Endometrium (tissue), 2 donors: ENCODE data around the gene ARMH1.

Experiments used
- FAIRE-seq: peaks from 2 replicates; lab custom pipeline; 2012; peaks lifted over from hg19 to GRCh38; lab: Jason Lieb, UNC
- donor health status: control.
- donor health status: control.

Gene ARMH1

GRCh38 chr1:44670751-44671640 is 3.5 kb upstream of the ARMH1 start:
- FAIRE-seq = no peak

DNA sequence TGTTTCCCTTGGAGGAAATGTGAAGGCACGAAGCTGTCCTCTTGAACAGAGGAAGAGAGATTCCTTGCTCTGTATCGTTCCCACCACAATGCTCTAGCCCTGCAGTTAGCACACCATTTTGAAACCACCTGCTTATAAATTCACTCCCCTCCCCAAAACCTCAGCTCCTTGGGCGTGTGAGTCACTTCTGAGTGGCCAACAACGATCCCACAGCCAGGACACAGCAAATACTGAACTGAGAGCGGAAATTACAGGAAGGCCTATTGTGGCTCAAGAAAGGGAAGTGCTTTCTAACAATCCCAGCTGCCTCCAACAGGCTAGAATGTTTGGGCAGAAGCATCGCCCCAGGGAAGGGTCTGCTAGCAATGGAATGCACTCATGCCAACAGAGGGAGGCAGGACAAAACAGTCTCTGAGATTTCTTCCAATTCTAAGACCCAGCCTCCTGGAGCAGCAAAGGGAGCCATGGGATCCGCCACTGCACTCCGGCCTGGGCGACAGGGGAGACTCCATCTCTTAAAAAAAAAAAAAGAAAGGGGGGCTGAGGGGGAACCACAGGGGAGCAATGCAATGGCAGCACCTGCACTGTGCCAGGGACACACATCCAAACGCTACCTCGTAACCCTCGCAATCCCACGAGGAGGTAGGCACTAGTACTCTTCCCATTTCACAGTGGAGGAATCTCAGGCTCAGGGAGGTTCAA is 2.1 kb upstream of the ARMH1 start:
- FAIRE-seq = no peak

GRCh38 chr1:44672961-44673674 is 1.4 kb upstream of the ARMH1 start:
- FAIRE-seq = no peak

DNA sequence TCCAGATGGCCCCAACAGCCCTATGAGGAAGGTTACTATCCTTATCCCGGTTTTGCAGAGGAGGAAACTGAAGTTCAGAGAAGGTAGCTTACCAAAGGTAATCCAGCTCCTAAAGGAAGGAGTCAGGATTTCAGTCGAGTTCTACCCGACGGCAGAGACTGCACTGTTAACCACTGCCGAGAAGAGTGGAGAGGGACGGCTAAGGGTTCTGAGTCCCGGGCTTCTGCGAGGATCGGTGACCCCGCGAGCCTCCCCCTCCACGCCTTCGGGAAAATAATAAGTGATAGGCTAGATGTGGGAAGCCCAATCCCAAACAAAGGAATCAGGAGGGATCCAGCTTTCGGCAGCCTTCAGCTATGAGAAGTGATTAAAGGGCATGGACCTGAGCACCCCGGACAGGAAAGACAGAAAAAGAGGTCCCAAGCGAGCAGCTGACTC is 820 bp upstream of the ARMH1 start:
- FAIRE-seq = no peak

DNA sequence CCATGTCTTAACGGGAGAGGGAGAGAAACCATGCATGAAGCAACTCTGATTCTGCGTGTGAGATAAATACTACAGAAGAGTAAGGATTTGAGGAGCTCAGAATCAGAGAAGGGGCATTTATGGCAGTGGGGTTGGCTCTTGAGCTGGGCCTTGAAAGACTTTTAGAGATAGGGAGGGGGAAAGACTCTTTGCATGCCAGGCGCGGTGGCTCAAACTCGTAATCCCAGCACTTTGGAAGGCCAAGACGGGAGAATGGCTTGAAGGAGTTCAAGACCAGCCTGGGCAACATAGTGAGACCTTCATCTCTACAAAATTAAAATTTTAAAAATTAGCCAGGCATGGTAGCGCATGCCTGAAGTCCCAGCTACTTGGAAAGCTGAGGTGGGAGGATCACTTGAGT is 672 bp downstream of the ARMH1 start:
- no peak for FAIRE-seq

- FAIRE-seq = no peak
Observed at GRCh38 chr1:44676484-44677200, 2.1 kb downstream of the ARMH1 start.

DNA sequence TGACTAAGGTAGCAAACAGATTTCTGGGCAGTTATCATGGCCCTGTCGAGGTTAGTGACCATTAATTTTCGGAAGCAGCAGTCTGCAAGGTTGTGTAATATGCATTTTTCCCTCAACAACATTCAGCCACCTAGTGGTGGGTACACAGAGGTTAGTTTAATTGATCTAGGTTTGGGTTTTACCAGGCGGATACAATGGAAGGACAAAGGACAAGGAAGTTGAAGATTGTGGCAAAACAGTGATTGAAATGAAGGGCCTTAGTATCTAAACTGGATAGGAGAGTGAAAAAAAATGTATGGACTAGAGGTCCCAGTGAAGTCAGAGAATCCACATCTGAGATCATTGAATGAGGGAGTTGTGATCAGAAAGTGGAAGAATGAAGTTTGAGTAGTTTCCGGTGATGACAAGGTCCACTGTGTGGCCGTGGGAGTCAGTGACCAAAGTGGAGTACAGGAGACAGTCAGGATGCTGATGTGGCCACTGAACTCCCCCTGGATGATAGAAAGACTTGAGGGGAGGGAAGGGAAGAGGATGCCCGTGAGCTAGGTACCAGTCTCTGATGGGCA is 2.8 kb downstream of the ARMH1 start:
- FAIRE-seq = no peak

- FAIRE-seq = no peak
Observed at GRCh38 chr1:44678120-44678519, 3.6 kb downstream of the ARMH1 start.

DNA sequence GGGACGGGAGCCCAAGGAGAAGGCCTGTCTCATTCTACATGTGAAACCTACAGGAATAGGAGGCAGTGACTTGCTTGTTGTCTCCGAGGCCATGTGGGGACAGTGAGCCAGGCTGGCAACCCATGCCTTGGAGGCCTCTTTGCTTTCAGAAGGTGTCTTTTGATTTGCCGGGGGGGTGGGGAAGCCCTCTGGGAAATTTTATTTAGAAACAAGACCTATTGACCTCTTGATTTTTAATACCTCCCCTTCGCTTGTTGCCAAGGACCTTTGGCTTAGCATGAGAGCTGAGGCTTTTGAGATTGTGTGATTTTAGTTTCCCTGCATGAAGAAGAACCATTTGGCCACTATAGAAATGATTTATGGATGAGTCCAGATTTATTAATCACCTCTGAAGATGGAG is 4.1 kb downstream of the ARMH1 start:
- no peak for FAIRE-seq

DNA sequence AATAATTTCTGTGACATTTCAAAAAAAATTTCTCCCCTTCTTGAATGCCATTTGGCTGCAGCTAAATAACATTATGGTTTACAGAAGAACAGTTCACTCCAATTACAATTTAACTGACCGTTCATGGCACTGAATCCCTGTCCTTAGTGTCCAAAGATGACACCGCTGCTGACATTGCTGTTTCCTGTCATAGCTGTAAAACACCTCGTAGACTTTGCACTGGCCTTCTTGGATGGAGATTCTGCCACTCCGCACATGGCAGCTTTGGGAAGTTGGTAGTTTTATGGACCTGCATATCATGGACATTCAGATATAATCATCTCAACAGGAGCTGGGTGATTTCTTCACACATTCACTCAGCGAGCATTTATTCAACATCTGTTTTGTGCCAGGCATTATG is 5.0 kb downstream of the ARMH1 start:
- FAIRE-seq = no peak

DNA sequence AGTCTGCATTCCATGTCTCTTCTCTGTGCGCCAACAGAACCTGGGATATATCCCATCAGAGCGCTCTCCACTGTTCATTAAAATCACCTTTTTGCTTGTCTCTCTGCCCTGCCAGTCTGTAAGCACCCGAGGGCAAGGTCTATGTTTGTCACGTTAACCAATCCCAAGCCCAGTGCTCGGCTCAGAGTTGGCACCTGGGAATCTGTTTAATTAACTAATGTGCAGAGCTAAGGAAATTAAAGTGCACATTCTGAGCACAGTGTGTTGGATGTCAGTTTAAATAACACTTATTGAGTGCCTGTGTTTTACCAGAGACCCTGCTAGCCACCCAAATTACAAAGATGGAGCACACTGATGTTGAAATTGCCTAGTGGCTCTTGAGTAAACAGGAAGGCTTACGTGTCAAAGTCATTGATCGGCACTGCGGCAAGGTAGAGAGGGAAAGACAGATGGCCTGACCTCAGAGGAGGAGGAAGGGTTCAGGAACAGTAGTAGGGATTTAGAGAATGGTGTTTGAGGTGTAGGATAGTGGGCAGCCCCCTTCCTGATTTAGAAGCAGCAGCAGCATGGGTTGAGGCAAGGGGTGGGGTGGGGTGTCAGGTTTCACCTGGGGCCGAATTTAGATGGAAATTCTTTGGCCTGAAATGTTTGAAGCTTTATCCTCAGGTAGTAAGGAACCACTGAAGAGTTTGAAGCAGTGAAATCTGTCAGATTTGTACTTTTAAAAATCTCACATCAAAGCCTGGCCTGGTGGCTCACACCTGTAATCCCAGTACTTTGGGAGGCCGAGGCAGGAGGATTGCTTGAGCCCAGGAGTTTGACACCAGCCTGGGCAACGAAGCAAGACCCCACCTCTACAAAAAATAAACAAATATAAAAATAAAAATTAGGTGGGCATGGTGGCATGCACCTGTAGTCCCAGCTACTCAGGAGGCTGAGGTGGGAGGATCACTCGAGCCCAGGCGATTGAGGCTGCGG is 7.7 kb downstream of the ARMH1 start:
- no peak for FAIRE-seq

- FAIRE-seq = no peak
Observed at GRCh38 chr1:44682883-44683265, 8.4 kb downstream of the ARMH1 start.

DNA sequence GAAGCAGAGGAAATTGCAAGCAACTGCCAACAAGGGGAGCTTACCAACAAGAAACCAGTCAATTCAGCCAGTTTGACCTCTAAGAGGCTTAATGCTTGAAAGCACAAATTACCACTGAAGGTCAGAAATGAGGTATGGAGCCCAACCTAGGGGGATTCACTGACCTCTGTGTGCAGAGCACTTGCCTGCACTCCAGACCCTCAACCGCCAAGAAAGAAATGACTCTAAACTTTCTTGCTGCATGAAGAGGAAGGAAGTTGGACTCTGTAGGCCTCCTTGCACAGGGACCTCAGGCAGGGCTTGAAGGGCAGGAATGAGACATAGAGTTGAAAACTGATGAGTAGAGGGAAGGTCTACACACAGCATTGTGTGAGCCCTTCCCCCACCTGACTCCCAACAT is 10.0 kb downstream of the ARMH1 start:
- no peak for FAIRE-seq

- no peak for FAIRE-seq
Observed at GRCh38 chr1:44685218-44685617, 10.7 kb downstream of the ARMH1 start.

DNA sequence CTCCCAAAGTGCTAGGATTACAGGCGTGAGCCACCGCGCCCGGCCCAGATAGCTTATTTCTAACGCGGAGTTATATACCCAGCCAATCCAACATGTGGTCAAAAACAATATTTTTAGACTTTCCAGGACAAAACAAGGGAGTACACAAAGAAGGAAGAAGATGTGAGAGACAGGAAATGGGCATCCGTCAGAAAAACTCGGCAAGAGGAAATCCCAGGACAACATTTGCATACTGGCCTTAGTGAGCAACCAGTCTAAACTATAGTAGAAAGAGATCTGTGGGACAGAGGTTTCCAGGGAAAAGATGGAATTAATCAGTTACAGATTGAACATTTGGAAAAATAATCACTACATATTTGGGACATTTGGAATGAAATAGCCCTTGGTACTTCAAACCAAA is 11.4 kb downstream of the ARMH1 start:
- no peak for FAIRE-seq

DNA sequence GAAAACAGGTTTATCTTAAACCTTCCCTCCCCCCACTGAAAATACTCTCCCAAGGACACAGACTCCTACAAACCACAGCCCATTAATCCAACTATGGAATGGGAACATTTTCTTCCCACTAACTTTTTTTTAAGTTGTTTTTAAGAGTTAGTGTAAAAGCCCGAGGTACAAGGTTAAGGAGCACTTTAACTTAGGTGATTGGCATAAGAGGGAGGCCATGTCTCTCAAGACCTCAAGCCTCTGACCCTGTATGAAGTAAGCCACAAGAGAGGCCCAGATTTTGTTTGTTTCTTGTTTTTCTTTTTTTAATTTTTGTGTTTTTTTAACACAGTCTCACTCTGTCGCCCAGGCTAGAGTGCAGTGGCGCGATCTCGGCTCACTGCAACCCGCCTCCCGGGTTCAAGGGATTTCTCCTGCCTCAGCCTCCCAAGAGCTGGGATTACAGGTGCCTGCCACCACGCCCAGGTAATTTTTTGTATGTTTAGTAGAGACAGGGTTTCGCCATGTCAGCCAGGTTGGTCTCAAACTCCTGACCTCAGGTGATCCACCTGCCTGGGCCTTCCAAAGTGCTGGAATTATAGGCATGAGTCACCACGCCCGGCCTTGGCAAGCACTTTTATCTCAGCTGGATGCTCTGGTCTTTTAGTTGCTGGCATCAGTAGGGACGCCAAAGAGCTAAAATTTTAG is 14.4 kb downstream of the ARMH1 start:
- FAIRE-seq = no peak

DNA sequence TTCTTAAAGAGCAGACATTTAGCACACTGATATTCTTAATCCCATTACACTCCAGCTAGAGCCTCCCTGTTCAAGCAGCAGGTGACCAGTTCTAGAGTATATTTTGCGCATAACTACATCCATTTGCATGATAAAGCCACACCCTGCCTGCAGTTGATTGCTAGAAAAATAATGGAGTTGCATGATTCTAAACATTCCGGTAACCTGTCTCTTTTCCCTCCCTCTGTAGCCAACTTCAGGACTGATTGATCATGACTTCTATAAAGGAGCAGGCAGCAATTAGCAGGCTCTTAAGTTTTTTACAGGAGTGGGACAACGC is 14.9 kb downstream of the ARMH1 start:
- FAIRE-seq = no peak

GRCh38 chr1:44693159-44693558 is 18.6 kb downstream of the ARMH1 start:
- FAIRE-seq = no peak

- no peak for FAIRE-seq
Observed at GRCh38 chr1:44693900-44694299, 19.4 kb downstream of the ARMH1 start.

DNA sequence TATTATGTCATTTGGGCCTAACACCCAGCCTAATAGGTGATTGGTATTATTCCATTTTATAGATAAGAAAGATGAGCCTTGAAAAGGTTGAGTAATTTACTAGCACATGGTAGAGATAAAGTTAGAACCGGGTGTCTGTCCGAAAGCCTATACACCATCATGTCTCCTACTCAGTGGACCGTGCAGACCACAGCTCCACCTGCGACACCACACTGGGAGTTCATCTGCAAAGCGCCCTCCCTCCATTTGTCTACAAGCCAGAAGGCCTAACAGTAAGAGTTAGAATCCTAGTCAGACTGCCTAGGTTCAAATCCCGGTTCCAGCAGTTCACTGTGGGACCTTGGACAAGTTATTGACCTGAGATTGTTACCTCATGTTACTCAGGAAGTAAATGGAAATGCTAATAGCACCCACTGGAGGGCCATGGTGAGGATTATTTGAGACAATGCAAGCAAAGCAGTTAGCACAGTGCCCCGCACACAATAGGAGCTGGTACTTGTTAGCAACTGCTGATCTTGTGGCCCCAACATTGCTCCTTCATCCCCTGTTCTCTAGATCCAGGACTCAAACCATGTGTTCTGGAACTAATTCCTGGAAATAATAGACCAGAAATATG is 20.5 kb downstream of the ARMH1 start:
- FAIRE-seq = no peak
